GM19397 (cell line): ENCODE measurements around the gene RGS6.
A peak's percentile ranks its signal among the peaks of the same experiment; 100 is the strongest.
"Not testable (repeated sequence)": the region's sequence is repeated elsewhere in the genome, so short reads cannot be mapped to it uniquely, and the experiment has no call there.

Source experiments
- ATAC-seq: cut with Tn5 transposase; IDR thresholded peaks from one replicate; pipeline ENCODE4 v1.9.1; 2021; ENCODE audit warnings: mild to moderate bottlenecking, moderate library complexity; ENCODE audit not compliant: unreplicated experiment

RGS6 gene

DNA sequence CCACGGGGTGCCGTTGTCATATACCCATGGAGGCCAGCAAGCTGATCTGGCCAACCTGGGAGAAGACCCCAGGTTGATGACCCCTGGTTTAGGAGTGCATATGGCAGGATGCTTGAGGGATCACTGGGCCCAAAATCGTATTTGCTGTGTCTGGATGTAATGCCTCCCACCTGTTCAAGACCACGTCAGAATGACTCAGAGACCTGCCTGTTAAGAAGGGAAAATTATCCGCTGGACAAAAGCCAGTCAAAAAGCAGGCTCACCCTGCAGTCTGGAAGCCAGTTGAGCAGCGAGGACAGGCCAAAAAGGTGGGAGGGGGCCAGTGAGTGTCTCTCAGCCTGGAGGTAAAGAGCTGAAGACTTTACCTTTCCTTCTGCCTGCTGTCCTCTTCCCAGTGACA, 512.5 kb downstream of the RGS6 start:
- ATAC-seq, result no peak

DNA sequence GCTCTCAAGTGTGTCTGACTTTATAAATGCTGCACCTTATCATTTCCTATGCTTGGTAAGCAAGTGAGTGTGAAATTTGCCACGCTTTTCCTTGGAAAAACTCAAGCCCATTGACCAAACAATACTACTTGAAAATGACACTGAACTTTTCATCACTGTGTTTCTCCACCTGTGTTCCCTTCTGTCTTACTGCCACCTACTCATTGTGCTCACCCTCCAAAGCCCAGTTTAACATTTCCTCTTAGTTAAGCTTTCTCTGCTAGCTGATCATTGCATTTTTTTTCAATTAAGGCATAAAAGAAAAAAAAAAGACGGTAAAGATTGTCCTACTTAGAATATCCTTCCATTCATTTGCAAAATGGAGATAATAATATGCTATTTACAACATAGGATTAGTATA, 516.0 kb downstream of the RGS6 start:
- ATAC-seq, result no peak

- ATAC-seq, result no peak
These were observed 518.3 kb downstream of the RGS6 start for GRCh38 chr14:72450473-72451044.

- no peak for ATAC-seq
These were observed 519.1 kb downstream of the RGS6 start for GRCh38 chr14:72451054-72451972.

DNA sequence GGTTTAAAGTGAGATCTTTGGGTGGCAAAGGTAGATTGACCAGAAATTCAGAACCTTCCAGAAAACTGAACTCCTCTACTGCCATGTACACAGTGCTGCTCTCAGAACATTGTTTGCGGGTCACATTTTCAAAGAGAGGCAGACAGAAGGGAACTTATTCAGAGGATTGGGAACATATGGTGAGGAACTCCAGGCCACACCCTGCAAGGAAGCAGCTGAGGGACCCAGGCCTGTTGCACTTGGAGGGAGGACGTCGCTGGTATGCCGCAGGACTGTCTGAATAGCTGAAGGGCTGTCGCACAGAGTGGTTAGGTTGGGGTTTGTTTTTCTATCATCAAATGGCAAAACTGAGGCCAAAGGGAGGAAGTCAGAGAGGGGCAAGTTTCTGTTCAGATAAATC, 520.5 kb downstream of the RGS6 start:
- no peak for ATAC-seq

DNA sequence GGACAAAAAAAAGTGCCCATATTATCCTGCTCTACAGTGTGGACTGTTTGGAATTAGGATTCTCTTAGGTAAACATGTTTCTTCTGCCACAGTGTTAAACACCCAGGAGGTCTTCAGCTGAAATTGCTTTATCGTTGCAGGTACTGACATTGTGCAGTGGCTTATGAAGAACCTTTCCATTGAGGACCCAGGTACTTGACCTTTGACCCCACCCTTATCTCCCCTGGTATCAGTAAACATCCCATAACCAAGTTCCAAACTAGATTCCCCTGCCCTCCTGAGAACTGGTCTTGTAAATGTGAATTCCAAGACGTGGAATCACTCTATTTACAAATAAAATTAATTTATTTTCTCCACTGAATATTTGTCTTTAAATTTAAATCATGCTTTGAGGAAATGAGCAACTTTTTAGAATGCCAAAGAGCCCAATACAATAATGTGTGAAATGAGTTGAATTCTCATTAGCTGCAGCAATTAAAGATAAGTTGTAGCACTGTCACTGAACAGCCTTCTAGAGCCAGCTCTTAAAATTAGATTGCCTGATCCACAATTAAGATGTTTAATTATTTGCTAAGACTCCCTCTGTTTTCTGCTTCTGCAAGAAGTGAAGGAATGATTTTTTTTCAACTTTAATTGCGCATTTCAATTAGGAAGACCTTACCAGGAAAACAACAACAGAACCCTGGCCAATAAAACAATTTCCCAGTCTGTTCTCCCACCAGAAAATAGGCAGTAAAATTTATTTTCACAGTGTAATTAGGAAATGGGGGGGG, 522.3 kb downstream of the RGS6 start:
- no peak for ATAC-seq

DNA sequence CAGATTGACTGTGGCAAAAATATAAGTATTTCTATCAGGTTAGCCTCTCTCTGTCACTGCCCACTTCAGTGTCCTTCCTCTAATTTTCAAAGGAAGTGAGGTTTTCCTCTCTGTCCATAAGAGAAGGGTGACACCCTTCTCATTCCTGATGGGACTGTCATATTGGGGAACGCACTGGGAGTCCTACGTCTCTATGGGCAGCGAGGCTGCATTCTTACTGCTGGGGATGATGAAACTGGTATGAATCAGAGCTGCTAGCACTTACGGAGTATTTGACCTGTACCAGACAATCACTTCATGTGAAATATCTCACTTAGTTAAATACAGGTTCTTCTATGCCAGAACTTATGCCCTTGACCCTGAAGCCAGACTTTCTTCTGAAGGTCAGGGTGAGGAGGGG, 525.4 kb downstream of the RGS6 start:
- no peak for ATAC-seq

DNA sequence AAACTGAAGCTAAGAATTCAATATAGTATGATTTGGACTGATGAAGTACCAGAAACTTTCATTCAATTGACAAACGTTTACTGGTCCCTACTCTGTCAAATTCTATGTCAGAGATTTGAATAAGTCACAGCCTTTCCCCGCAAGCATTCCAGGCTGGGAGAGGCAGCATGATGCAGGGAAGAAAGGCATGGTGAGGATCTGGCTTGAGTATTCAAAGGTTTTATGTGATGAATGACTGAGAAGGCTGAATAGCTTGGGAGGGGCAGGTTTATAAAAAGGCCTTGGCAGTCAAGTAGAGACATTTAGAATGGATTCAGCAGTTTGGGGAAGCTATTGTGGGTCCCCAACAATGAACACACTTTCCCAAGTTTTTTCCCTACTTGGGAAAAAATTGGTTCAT, 529.8 kb downstream of the RGS6 start:
- ATAC-seq, result no peak

GRCh38 chr14:72463291-72463866, 531.1 kb downstream of the RGS6 start:
- no peak for ATAC-seq

DNA sequence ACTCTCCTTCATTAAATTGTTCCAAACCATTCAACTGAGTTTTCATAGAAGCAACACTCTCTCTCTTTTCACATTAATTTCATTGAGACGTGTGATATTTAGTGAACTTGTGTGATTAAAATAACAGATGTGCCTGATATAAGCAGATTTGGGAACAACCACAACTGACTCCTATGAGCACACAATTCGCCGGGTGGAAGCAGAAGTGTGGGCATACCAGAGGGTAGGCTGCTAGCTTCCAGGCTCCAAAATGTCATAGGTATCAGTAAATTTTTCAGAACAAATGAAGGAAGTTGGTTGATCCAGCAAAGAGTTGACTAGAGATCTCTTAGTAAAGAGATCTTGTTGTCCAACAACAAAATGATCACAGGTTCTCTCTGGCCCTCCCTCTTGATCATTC, 532.0 kb downstream of the RGS6 start:
- ATAC-seq, result no peak

DNA sequence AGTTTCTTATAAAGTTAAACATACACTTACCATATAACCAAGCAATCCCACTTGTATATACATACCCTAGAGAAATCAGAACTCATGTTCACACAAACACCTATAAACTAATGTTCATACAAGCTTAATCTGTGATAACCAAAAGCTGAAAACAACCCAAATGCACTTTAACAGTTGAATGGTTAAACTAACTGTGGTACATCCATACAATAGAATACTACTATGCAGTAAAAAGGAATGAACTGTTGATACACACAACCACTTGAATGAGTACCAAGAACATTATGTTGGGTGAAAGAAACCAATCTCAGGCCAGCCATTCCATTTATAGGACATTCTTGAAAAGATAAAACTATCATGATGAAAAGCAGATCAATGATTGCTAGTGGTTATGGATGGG, 534.1 kb downstream of the RGS6 start:
- ATAC-seq, result no peak

DNA sequence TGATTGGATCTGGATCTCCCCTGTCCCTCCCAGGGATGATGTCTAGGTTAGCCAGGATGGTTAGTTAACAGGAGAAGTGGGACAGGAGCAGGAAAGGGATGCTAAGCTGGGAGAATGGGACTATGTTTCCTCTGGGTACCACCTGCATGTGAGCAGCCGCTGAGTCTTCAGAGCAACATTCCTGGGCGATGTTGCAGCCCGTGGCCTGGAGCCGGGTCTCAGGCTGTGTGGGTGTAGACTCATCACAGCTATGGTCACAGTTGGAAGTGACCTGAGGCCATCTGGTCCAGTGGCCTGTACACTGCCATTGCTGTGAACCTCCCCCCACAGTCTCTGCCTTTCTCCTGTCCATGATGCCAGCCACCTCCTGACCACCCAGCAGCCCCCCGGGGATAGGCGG, 539.1 kb downstream of the RGS6 start:
- ATAC-seq, result no peak

- ATAC-seq, result no peak
These were observed 540.6 kb downstream of the RGS6 start for GRCh38 chr14:72472845-72473244.

GRCh38 chr14:72476657-72477499, 544.6 kb downstream of the RGS6 start:
- peak; percentile 79 for ATAC-seq

DNA sequence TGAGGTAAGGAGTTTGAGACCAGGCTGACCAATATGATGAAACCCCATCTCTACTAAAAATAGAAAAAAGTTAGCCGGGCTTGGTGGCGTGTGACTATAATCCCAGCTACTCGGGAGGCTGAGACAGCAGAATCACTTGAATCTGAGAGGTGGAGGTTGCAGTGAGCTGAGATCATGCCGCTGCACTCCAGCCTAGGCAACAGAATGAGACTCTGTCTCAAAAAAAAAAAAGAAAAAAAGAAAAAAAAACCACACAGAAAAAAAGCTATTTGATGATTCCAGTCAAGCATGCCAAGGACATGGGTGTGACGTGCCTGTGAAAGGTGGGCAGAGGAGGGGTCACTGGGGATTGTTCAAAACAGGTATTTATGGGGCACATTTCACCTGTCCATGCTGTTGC, 545.3 kb downstream of the RGS6 start:
- ATAC-seq, result not testable (repeated sequence)

DNA sequence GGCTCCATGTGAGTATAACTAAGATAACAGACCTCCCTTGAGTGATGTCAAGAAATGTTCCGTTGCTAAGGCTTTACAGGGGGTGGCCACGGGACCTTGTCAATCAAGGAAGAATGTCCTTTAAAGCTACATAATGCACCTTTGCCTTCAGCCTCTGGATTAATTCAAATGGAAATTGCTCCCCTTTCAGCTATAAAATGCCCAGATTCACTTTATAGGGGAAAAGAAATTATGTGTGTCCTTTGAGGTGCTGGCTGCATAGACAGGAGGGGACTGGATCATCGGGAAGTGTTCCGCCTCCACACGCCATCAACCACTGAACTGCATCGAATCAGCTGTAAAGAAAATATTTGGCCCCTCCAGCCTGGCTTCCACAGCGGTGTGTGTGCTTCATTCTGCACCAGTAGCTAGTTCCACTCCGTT, 546.3 kb downstream of the RGS6 start:
- no peak for ATAC-seq

DNA sequence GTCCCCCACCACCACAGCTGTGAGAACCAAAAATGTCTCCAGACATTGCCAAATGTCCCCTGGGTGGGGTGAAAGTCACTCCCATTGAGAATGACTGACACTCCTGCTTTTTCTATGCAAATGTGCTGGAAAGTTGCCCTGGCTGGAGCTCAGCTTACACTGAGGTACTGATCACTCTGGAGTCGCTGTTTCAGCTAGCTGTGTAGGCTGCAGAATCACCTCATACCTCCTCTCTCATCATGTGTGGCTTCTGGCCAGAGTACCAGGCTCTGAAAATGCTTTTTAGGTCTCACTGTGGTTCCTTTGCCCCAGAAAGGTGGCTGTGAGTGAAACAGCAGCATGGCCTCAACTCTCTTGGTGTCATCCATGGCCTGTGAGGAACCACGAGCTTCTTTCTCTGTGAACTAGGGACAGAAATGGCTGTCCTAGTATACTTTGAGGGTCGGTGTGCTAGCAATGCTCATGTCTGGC, 547.3 kb downstream of the RGS6 start:
- ATAC-seq, result no peak

GRCh38 chr14:72480464-72481243, 548.4 kb downstream of the RGS6 start:
- no peak for ATAC-seq

DNA sequence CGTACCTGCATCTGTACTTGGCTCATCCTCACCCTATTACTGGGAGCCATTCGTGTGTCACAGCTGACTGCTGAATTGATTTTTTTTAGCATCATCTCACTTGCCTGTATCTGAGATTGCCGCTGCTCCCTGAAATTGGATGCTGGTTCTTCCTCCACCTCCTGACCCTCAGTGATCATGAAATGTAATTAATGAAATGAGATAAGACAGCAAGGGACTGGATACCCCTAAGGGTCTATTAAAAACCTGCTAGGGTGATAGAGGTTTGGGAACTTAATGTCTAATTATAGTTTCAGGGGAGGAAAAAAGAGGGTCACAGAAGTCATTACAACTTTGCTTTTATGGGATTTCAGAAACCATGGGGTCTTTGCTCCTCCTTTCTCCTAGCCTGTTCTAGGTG, 551.1 kb downstream of the RGS6 start:
- ATAC-seq, result no peak

GRCh38 chr14:72485695-72486094, 553.5 kb downstream of the RGS6 start:
- no peak for ATAC-seq
